GM18508 (cell line): Measurements from ENCODE around the gene TTYH1.

ENCODE experiments used
- ATAC-seq: cut with Tn5 transposase; IDR thresholded peaks from one replicate; pipeline ENCODE4 v1.9.1; 2021; ENCODE audit warnings: moderate number of reproducible peaks; ENCODE audit not compliant: insufficient read depth, unreplicated experiment

The TTYH1 gene

GRCh38 chr19:54470991-54471782, 55.9 kb downstream of the TTYH1 start:
- ATAC-seq: no peak

DNA sequence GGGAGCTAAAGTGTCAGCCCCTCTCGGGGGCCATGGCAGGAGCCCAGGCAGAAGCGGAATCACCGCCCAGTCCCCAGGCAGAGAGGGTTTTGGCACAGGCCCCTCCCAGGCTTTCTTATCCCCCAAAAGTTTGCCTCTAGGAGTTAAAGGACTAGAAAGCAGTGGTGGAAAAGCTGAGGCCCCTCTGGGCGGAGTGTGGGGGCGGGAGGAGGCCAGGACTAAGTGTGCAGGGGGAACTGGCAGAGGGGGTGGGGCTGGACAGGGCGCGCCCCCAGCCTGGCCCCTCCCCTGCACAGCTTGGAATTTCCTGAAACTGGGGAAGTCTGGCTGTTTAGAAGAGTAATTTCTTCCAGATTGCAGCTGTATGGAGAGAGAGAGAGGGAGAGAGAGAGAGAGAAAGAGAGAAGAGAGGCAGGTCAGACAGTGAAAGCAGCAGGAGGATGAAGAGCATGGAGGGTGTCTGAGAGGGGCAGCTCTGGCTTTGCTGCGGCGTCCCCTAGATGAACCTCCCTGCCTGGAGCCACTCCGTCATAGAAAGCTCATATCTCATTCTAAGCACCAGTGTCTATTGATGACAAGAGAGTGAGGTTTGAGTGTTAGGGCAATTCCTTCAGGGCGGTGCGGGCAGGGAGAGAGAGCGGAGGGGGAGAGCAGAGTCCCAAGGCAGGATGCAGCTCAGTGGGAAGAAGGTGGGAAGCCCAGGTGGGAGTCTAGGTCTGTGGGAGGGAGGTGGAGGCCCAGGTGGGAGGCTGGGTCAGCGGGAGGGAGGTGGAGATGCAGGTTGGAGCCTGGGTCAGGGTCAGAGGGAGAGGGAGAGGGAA, 58.0 kb downstream of the TTYH1 start, which contains the start of gene CDC42EP5:
TSS of gene CDC42EP5 (minus strand) at position 226 of the 821 bp plus-strand sequence. CDS start 7,749 bp downstream, outside the sequence.
- no peak for ATAC-seq

DNA sequence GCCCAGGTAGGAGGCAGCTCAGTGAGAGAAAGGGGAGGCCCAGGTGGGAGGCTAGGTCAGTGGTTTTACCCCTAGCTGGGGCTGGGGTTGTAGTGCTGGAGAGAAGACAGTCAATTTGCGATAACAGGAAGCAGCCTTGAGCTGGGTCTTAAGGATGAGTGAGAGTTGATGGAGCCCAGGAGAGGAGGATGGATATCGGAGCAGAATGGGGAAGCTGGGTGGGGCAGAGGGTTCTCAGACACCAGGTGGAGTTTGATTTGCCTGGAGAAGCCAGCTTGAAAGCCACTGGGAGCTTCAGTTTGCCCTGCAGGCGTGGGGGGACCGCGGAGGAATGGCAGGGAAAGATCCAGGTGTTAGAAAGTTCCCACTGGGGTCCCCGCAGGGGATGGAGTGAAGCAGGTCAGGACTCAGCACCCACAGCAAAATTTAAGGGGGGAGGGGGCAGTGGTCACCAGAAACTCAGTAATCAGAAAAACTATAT, 58.7 kb downstream of the TTYH1 start:
- ATAC-seq: no peak

DNA sequence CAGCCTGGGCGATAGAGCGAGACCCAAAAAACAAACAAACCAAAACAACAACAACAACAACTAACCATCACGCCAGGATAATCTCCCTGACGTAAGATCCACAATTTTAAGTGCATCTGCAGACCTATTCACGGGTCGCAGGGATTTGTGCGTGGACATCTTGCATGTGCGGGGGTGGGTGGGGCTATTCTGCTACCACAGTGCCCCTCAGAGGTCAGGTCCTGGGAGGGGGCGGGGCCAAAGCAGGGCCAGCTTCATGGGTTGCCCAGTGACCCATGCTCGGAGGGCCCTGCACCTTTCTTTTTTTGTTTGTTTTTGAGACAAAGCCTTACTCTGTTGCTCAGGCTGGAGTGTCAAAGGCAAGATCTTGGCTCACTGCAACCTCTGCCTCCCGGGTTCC, 60.4 kb downstream of the TTYH1 start:
- no peak for ATAC-seq

GRCh38 chr19:54477650-54478049, 62.4 kb downstream of the TTYH1 start:
- no peak for ATAC-seq

GRCh38 chr19:54478677-54479266, 63.5 kb downstream of the TTYH1 start:
- no peak for ATAC-seq

GRCh38 chr19:54480051-54480450, 64.8 kb downstream of the TTYH1 start:
- no peak for ATAC-seq

GRCh38 chr19:54481326-54481930, 66.2 kb downstream of the TTYH1 start:
- no peak for ATAC-seq

- ATAC-seq: no peak
Measured at GRCh38 chr19:54482889-54483288, 67.6 kb downstream of the TTYH1 start.

DNA sequence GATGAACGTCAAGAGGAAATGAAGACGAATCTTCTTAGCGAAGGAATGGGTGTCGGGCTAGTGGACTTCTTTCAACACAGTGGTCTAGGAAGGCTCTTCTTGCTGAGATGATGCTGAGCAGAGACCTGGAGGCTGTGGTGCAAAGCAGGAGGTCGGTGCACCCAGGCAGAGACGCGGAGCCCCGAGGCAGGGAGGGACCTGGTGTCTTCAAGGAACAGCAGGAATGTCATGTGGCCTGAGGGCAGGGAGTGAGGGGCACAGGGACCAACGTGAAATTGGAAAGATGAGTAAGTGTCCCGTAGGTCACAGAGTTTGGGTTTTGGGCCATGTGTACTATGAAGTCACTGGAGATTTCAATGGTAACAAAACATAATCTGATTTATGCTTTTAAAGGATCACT, 69.2 kb downstream of the TTYH1 start:
- no peak for ATAC-seq

- ATAC-seq: no peak
Measured at GRCh38 chr19:54485851-54486250, 70.6 kb downstream of the TTYH1 start.
